Adrenal gland (tissue), 12 donors: ENCODE results near the gene C17orf67. TPM values are rescaled to one million over a fixed set of nuclear protein-coding genes. Genes with fewer than 3 reads are reported as not detected.

Source experiments
- DNase-seq, 7 donors: peaks; one replicate each; pipeline ENCODE4 v3.0.0-alpha.2; 2019 to 2020
- H3K27ac ChIP-seq, 5 donors: fragments of 200-600 bp; sonication (generic) in 4 of 5; 1 replicate in 3 of 5; 2 replicates in 2 of 5; pipeline versions ENCODE4 v1.5.1 to v1.8.0; 2016 to 2020; ENCODE audit warnings: mild to moderate bottlenecking in 1 of 5
- H3K27me3 ChIP-seq: fragments of 200-600 bp; 2 replicates; pipeline ENCODE4 v1.8.0; 2021
- H3K36me3 ChIP-seq, 2 donors: fragments of 200-600 bp; replicated peaks in 1 of 2; 1 replicate in 1 of 2; 2 replicates in 1 of 2; pipeline versions ENCODE4 v1.5.1 to v1.8.0; 2018 to 2022
- H3K4me1 ChIP-seq, 2 donors: fragments of 200-600 bp; replicated peaks in 1 of 2; 1 replicate in 1 of 2; 2 replicates in 1 of 2; pipeline versions ENCODE4 v1.5.1 to v1.8.0; 2018 to 2021
- H3K4me3 ChIP-seq, 4 donors: fragments of 200-600 bp; sonication (generic) in 3 of 4; one replicate each; pipeline ENCODE4 v1.5.1; 2016 to 2018
- H3K9me3 ChIP-seq, 3 donors: fragments of 200-600 bp; sonication (generic) in 1 of 3; replicated peaks in 1 of 3; 1 replicate in 2 of 3; 2 replicates in 1 of 3; pipeline versions ENCODE4 v1.5.1 to v1.8.0; 2016 to 2021
- CTCF ChIP-seq, 6 experiments: fragments of 450-650 bp in 4 of 6; fragments of 200-600 bp in 2 of 6; sonication (generic) in 1 of 6; IDR thresholded peaks; 1 replicate in 5 of 6; 2 replicates in 1 of 6; pipeline versions ENCODE4 v1.5.1 to v1.8.0; 2016 to 2021; ENCODE audit warnings: antibody characterized with exemption in 6 of 6, mild to moderate bottlenecking in 2 of 6, moderate library complexity in 1 of 6
- POLR2A ChIP-seq, 2 donors: fragments of 450-650 bp; IDR thresholded peaks; one replicate each; pipeline ENCODE4 v1.6.1; 2017; ENCODE audit warnings: antibody characterized with exemption in 2 of 2, mild to moderate bottlenecking in 2 of 2, moderate library complexity in 1 of 2
- WGBS, 4 donors: extraction: QIAGEN DNeasy Blood & Tissue Kit in 2 of 4; methylation state at CpG; one replicate each; pipeline versions ENCODE4 v1.1.5 to v1.1.7; 2013 to 2017; 5-methylcytosine and 5-hydroxymethylcytosine counted together
- intact Hi-C, 2 donors: fragments of 100-400 bp; cut with DNase I; formaldehyde crosslinking; loops; one replicate each; pipeline versions ENCODE4 v1.14.1 to v1.15.0; 2022 to 2023
- polyA plus RNA-seq, 3 donors: library from polyadenylated mRNA; stranded (reverse); fragments of 200-250 nt in 2 of 3; fragments of 350-450 nt in 1 of 3; fragmentation: Illumina TruSeq in 1 of 3; extraction: RNeasy Lipid Tissue Mini Kit (QIAGEN cat#74804) in 1 of 3; gene quantifications; one replicate each; pipeline ENCODE4 v1.2.3, GENCODE V29; 2013 to 2014
- total RNA-seq, 9 donors: library from RNA; depleted of rRNA in 4 of 9; stranded (reverse); fragments of >200 nt in 4 of 9; fragments of 120-200 nt in 1 of 9; fragmentation: NEBNext Ultra II Directional in 1 of 9; extraction: Animal tissue kit (Norgen Biotek cat#: 25700) in 1 of 9; gene quantifications; one replicate each; pipeline versions ENCODE4 v1.1.0 to v1.2.4, GENCODE V29; 2013 to 2023
- donor health status: healthy with polysubstance abuse.
- donor health status: Bipolar disorder and iron deficiency.
- donor health status: DM: yes; HTN: yes; CAD: no.
- donor health status: DM: no; HTN: no; CAD: no.
- donor health status: DM: no; HTN: no; CAD: no.
- donor health status: DM: yes; HTN: yes; CAD: no.

C17orf67 gene
- total and polyA plus RNA-seq, 12 donors: 0.29 to 3.3 (median 0.57) TPM; not detected in 2

- peaks cover 6 to 28% of the 10 kb centered on the region in 2 donors for H3K4me1 ChIP-seq
- H3K27ac ChIP-seq: peak overlapping the region in 4 of 5 donors; percentile 57 to 95 (median 73)
These were observed 902 bp upstream of the C17orf67 start for GRCh38 chr17:56834380-56835263.

GRCh38 chr17:56833057-56833808 lies 487 bp downstream of the C17orf67 start:
- Histone ChIP-seq H3K27ac (peak overlapping the region in 3 of 5 donors; percentile 52 to 95 (median 89)), H3K36me3 (no peaks in the 10 kb centered on the region), H3K4me1 (peaks cover 6 to 28% of the 10 kb centered on the region in 2 donors), H3K9me3 (no peaks in the 10 kb centered on the region), H3K4me3 (peak overlapping the region in 3 of 4 donors; percentile 18 to 88 (median 53)), H3K27me3 (no peaks in the 10 kb centered on the region)
- 1 to 21% (median 1%) methylated on average over 2 to 93 of the region's 95 CpGs for WGBS, 4 donors
- TF ChIP-seq POLR2A (IDR thresholded peaks at IDR 0.05): no peak
- intact Hi-C loops: no loop called here
- DNase-seq: peak; percentile 39 to 67 (median 52)

More at GRCh38 chr17:56834380-56835263, 902 bp upstream of the C17orf67 start:
- no peaks in the 10 kb centered on the region for H3K27me3 ChIP-seq
- intact Hi-C loops: no loop called here
- TF ChIP-seq CTCF (IDR thresholded peaks at IDR 0.05) (peak in 4 of 6 experiments; percentile 3 to 39 (median 27)), POLR2A (IDR thresholded peaks at IDR 0.05) (no peak)
- DNase-seq: peak; percentile 24 to 78 (median 54)
- H3K36me3 ChIP-seq: no peaks in the 10 kb centered on the region
- WGBS, 4 donors: 0 to 15% (median 7%) methylated on average over 7 to 81 of the region's 81 CpGs
- peak overlapping the region; percentile 10 to 88 (median 46) for H3K4me3 ChIP-seq
- H3K9me3 ChIP-seq: no peaks in the 10 kb centered on the region

- Histone ChIP-seq H3K9me3 (no peaks in the 10 kb centered on the region), H3K36me3 (no peaks in the 10 kb centered on the region), H3K4me3 (peak overlapping the region in 1 of 4 donors; percentile 88), H3K27ac (no peak overlapping the region), H3K4me1 (peaks cover 6 to 28% of the 10 kb centered on the region in 2 donors), H3K27me3 (no peaks in the 10 kb centered on the region)
- TF ChIP-seq POLR2A (IDR thresholded peaks at IDR 0.05) (no peak), CTCF (IDR thresholded peaks at IDR 0.05) (no peak)
- intact Hi-C loops: no loop called here
- WGBS, 4 donors: 69 to 81% (median 75%) methylated on average over 4 of the region's 4 CpGs
- no peak for DNase-seq
These were observed 1.3 kb downstream of the C17orf67 start for GRCh38 chr17:56832446-56832845.

GRCh38 chr17:56831369-56832095 lies 2.2 kb downstream of the C17orf67 start:
- intact Hi-C loops: no loop called here
- H3K27ac ChIP-seq: no peak overlapping the region
- peaks cover 6 to 28% of the 10 kb centered on the region in 2 donors for H3K4me1 ChIP-seq
- no peak overlapping the region for H3K4me3 ChIP-seq
- H3K27me3 ChIP-seq: no peaks in the 10 kb centered on the region
- H3K36me3 ChIP-seq: no peaks in the 10 kb centered on the region
- DNase-seq: no peak
- WGBS, 4 donors: 97 to 99% (median 97%) methylated on average over 16 of the region's 16 CpGs
- no peaks in the 10 kb centered on the region for H3K9me3 ChIP-seq
- TF ChIP-seq CTCF (IDR thresholded peaks at IDR 0.05): no peak
- TF ChIP-seq POLR2A (IDR thresholded peaks at IDR 0.05): no peak
